GM12872 (cell line): Measurements from ENCODE around the gene PHPT1.

ENCODE experiments used
- CTCF ChIP-seq: IDR thresholded peaks from 3 replicates; pipeline ENCODE4 v1.5.1; 2011; ENCODE audit warnings: low read depth, mild to moderate bottlenecking, low read length, moderate library complexity; ENCODE audit not compliant: insufficient read depth

The PHPT1 gene

GRCh38 chr9:136839229-136840139 lies 9.7 kb upstream of the PHPT1 start:
- no peak for TF ChIP-seq CTCF

GRCh38 chr9:136840140-136840876 lies 8.9 kb upstream of the PHPT1 start:
- no peak for TF ChIP-seq CTCF

GRCh38 chr9:136840877-136841645 lies 8.1 kb upstream of the PHPT1 start:
- no peak for TF ChIP-seq CTCF

GRCh38 chr9:136842380-136842948 lies 6.7 kb upstream of the PHPT1 start, which contains the start of gene AJM1:
TSS of gene AJM1 (plus strand) at chr9:136842478. CDS start at chr9:136844415, 1,937 bp downstream.
- peak; percentile 93 for TF ChIP-seq CTCF

- peak; percentile 51 for TF ChIP-seq CTCF
Measured at GRCh38 chr9:136843801-136844740, 5.1 kb upstream of the PHPT1 start.

- TF ChIP-seq CTCF: no peak
Measured at GRCh38 chr9:136844761-136845464, 4.3 kb upstream of the PHPT1 start.
